ENCODE results near the gene BEX5. TPM values are rescaled to one million over a fixed set of nuclear protein-coding genes. Genes with fewer than 3 reads are reported as not detected.
"Not testable (repeated sequence)": the region's sequence is repeated elsewhere in the genome, so short reads cannot be mapped to it uniquely, and the experiment has no call there.

Gene BEX5
- total RNA-seq = 1 to 10 TPM; 1.5 to 2.2 TPM

GRCh38 chrX:102155806-102156179, at the start of gene BEX5:
TSS of gene BEX5 (minus strand) at chrX:102155977. CDS start at chrX:102154265, 1,712 bp downstream.
- peaks cover 6% of the 10 kb centered on the region for H3K27me3 Mint-ChIP-seq
- peak within 1 kb of the TSS; percentile 93 for H3K27ac Mint-ChIP-seq
- no peaks in the 10 kb centered on the region for H3K9me3 Mint-ChIP-seq
- ChIA-PET POLR2A (no interaction called here), CTCF (interaction anchor here (0.5 kb wide), 1 partner anchor 809 kb away, joined by 4 read pairs; no protein-coding TSS in a partner anchor)
- peaks cover 17% of the 10 kb centered on the region for H3K4me1 Mint-ChIP-seq
- H3K36me3 Mint-ChIP-seq (ENCODE audit: low read depth) = no peaks in the 10 kb centered on the region
- DNase-seq = peak; percentile 64
- peak within 1 kb of the TSS; percentile 89 for H3K4me3 Mint-ChIP-seq

GRCh38 chrX:102185967-102186720, 30.4 kb upstream of the BEX5 start:
- Mint-ChIP-seq H3K9me3 (peaks cover 4% of the 10 kb centered on the region), H3K27ac (no peak overlapping the region), H3K27me3 (no peaks in the 10 kb centered on the region), H3K4me1 (no peaks in the 10 kb centered on the region), H3K36me3 (ENCODE audit: low read depth) (no peaks in the 10 kb centered on the region), H3K4me3 (no peak overlapping the region)
- no peak for DNase-seq
- POLR2A ChIA-PET = no interaction called here
- CTCF ChIA-PET = no interaction called here

- Mint-ChIP-seq H3K27me3 (peaks cover 6% of the 10 kb centered on the region), H3K4me3 (peak overlapping the region; percentile 89), H3K4me1 (peaks cover 17% of the 10 kb centered on the region), H3K9me3 (no peaks in the 10 kb centered on the region), H3K27ac (peak overlapping the region; percentile 93), H3K36me3 (ENCODE audit: low read depth) (no peaks in the 10 kb centered on the region)
- DNase-seq = peak; percentile 8
- CTCF ChIA-PET = interaction anchor here (0.5 kb wide), 1 partner anchor 808 kb away, joined by 4 read pairs; no protein-coding TSS in a partner anchor
- POLR2A ChIA-PET = no interaction called here
Observed at GRCh38 chrX:102154900-102155805, 624 bp downstream of the BEX5 start.

- peaks cover 4% of the 10 kb centered on the region for H3K27me3 Mint-ChIP-seq
- no peaks in the 10 kb centered on the region for H3K36me3 Mint-ChIP-seq (ENCODE audit: low read depth)
- peak overlapping the region; percentile 89 for H3K4me3 Mint-ChIP-seq
- no peaks in the 10 kb centered on the region for H3K9me3 Mint-ChIP-seq
- CTCF ChIA-PET = interaction anchor here (0.7 kb wide), 1 partner anchor 21 kb away, joined by 3 read pairs; no protein-coding TSS in a partner anchor
- peaks cover 17% of the 10 kb centered on the region for H3K4me1 Mint-ChIP-seq
- H3K27ac Mint-ChIP-seq = peak overlapping the region; percentile 93
- DNase-seq = peak; percentile 6
- POLR2A ChIA-PET = no interaction called here
Observed at GRCh38 chrX:102154218-102154860, 1.4 kb downstream of the BEX5 start.

GRCh38 chrX:102142274-102142673, 13.5 kb downstream of the BEX5 start, which contains the start of gene TCEAL6:
TSS of gene TCEAL6 (minus strand) at chrX:102142481.
- DNase-seq; H3K4me1 Mint-ChIP-seq; H3K9me3 Mint-ChIP-seq; CTCF ChIA-PET; POLR2A ChIA-PET; H3K4me3 Mint-ChIP-seq; H3K36me3 Mint-ChIP-seq (ENCODE audit: low read depth): not testable (repeated sequence)
- Mint-ChIP-seq H3K27ac (peak within 1 kb of the TSS; percentile 14), H3K27me3 (peaks cover 18% of the 10 kb centered on the region)

GRCh38 chrX:102141631-102142030, 14.1 kb downstream of the BEX5 start:
- H3K4me3 Mint-ChIP-seq; POLR2A ChIA-PET; H3K27ac Mint-ChIP-seq; DNase-seq; H3K4me1 Mint-ChIP-seq; CTCF ChIA-PET; H3K9me3 Mint-ChIP-seq; H3K36me3 Mint-ChIP-seq (ENCODE audit: low read depth): not testable (repeated sequence)
- peaks cover 17% of the 10 kb centered on the region for H3K27me3 Mint-ChIP-seq

- CTCF ChIA-PET; H3K36me3 Mint-ChIP-seq (ENCODE audit: low read depth); DNase-seq; POLR2A ChIA-PET; H3K4me3 Mint-ChIP-seq; H3K9me3 Mint-ChIP-seq; H3K4me1 Mint-ChIP-seq; H3K27ac Mint-ChIP-seq: not testable (repeated sequence)
- peaks cover 19% of the 10 kb centered on the region for H3K27me3 Mint-ChIP-seq
Observed at GRCh38 chrX:102140876-102141275, 14.9 kb downstream of the BEX5 start.

GRCh38 chrX:102138064-102138463, 17.7 kb downstream of the BEX5 start:
- Mint-ChIP-seq H3K4me3 (no peak overlapping the region), H3K36me3 (ENCODE audit: low read depth) (no peaks in the 10 kb centered on the region), H3K27me3 (peaks cover 17% of the 10 kb centered on the region), H3K4me1 (no peaks in the 10 kb centered on the region), H3K27ac (no peak overlapping the region), H3K9me3 (no peaks in the 10 kb centered on the region)
- DNase-seq = no peak
- POLR2A ChIA-PET = no interaction called here
- CTCF ChIA-PET = no interaction called here

- Mint-ChIP-seq H3K4me3 (no peak overlapping the region), H3K27ac (no peak overlapping the region), H3K36me3 (ENCODE audit: low read depth) (no peaks in the 10 kb centered on the region), H3K27me3 (peaks cover 32% of the 10 kb centered on the region), H3K9me3 (no peaks in the 10 kb centered on the region), H3K4me1 (peaks cover 4% of the 10 kb centered on the region)
- no peak for DNase-seq
- POLR2A ChIA-PET = no interaction called here
- CTCF ChIA-PET = no interaction called here
Observed at GRCh38 chrX:102129473-102129872, 26.3 kb downstream of the BEX5 start.

- no peak for DNase-seq
- ChIA-PET POLR2A (no interaction called here), CTCF (no interaction called here)
- no peaks in the 10 kb centered on the region for H3K9me3 Mint-ChIP-seq
- peaks cover 5% of the 10 kb centered on the region for H3K4me1 Mint-ChIP-seq
- no peak overlapping the region for H3K4me3 Mint-ChIP-seq
- H3K27ac Mint-ChIP-seq = no peak overlapping the region
- no peaks in the 10 kb centered on the region for H3K36me3 Mint-ChIP-seq (ENCODE audit: low read depth)
- peaks cover 38% of the 10 kb centered on the region for H3K27me3 Mint-ChIP-seq
Observed at GRCh38 chrX:102126863-102127262, 28.9 kb downstream of the BEX5 start.

- CTCF ChIA-PET; H3K27ac Mint-ChIP-seq; DNase-seq; H3K9me3 Mint-ChIP-seq; H3K36me3 Mint-ChIP-seq (ENCODE audit: low read depth); H3K4me1 Mint-ChIP-seq; H3K4me3 Mint-ChIP-seq; POLR2A ChIA-PET: not testable (repeated sequence)
- H3K27me3 Mint-ChIP-seq = peaks cover 38% of the 10 kb centered on the region
Observed at GRCh38 chrX:102126080-102126818, 29.5 kb downstream of the BEX5 start.

- peak within 1 kb of the TSS; percentile 45 for H3K4me3 Mint-ChIP-seq
- DNase-seq; H3K27ac Mint-ChIP-seq; H3K9me3 Mint-ChIP-seq; CTCF ChIA-PET; POLR2A ChIA-PET; H3K36me3 Mint-ChIP-seq (ENCODE audit: low read depth); H3K4me1 Mint-ChIP-seq: not testable (repeated sequence)
- peaks cover 38% of the 10 kb centered on the region for H3K27me3 Mint-ChIP-seq
Observed at GRCh38 chrX:102125436-102125835, 30.3 kb downstream of the BEX5 start, which contains the start of gene TCEAL2. TSS of gene TCEAL2 (plus strand) at chrX:102125679. CDS start at chrX:102126831, 1,152 bp downstream.
